Middle frontal gyrus (tissue), 1 donor: ENCODE data around the gene MAP3K20.
"Not testable (repeated sequence)": the region's sequence is repeated elsewhere in the genome, so short reads cannot be mapped to it uniquely, and the experiment has no call there.

Source experiments
- DNase-seq: peaks from one replicate; pipeline ENCODE4 v3.0.0-alpha.2; 2015; ENCODE audit warnings: low spot score; ENCODE audit errors: extremely low spot score

MAP3K20 gene

GRCh38 chr2:173122936-173123335 is 47.3 kb downstream of the MAP3K20 start:
- DNase-seq: no peak

GRCh38 chr2:173124441-173124840 is 48.8 kb downstream of the MAP3K20 start:
- DNase-seq: no peak

DNA sequence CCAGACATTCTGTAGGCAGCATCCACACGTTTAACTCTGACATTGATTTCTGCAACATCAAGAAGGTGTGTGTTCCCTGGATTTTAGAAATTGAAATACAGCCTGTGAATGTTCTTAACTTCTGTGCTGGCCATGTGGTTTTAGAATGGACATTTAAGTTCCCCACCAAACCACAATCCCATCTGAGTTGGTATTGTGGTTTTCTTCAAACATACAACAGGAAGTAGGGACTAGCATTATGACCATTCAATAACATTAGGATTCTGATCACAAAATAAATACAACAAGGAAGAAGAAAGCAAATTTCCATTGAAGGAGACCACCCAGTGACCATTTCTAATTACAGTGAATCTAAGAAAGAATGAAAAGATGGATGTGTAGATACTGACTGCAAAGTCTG is 51.2 kb downstream of the MAP3K20 start:
- no peak for DNase-seq

GRCh38 chr2:173128132-173128531 is 52.5 kb downstream of the MAP3K20 start:
- not testable (repeated sequence) for DNase-seq

DNA sequence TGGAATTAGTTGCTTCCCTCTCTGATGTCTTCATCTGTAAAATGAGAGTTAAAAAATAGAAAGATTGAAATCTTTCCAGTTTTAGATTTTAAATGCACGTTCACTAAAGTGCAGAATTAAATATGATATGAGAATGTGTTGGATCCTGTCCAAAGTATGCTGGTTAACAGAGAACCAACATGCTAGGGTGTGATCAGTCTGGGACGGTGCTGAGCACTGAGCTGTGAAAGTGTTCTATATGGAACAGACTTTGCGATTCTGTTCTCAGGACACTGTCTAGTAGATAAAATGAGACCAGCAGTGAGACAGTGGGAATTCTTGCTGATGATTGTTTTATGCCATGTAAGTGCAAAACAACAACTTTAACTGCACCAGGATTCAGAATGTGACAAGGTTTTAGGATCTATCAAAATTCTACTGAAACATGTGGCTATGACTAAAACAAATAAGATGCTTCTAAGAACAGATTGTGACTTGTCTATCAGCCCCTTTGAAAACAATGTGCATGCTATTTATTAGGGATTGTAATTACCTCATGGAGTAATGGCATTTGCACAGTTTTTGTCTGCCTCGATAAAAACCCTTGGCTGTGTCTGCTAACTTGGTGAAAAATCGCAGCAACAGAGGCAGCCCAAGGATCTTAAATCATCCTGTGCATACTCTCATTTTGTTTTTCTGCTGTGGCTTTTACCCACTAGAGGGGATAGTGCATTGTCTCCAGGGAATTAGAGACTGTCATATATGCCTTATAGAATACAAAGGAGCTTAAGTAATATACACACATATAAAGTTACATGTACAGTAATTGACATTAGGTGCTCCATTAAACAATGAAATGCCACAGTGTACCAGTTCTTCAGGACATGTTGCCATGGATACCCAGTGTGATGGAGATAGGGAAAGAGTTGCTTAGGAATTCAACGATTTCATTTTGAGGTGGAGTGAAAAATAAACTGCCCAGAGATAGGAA is 55.1 kb downstream of the MAP3K20 start:
- no peak for DNase-seq

DNA sequence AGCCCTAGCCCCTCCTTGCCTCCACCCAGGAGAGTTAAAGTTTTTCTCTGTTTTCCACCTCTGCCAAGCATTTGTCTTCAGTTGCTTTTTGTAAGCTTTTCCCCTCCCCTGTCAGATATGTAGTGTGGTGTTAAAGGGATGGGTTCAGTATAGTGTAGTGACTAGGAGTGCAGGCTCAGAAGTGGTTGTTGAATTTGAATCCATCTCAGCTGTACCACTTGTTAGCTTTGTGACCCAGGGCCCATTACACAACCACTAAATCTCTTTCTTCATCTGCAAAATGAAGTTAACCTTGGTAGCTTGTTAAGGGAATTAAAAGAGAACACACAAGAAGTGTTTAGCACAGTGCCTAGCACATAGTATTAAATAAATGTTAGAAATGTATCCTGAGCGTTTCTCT is 56.9 kb downstream of the MAP3K20 start:
- no peak for DNase-seq

- DNase-seq: no peak
Measured at GRCh38 chr2:173134703-173135102, 59.1 kb downstream of the MAP3K20 start.

GRCh38 chr2:173136067-173136466 is 60.4 kb downstream of the MAP3K20 start:
- no peak for DNase-seq

GRCh38 chr2:173136599-173136998 is 61.0 kb downstream of the MAP3K20 start:
- no peak for DNase-seq

GRCh38 chr2:173137610-173138009 is 62.0 kb downstream of the MAP3K20 start:
- no peak for DNase-seq

GRCh38 chr2:173138962-173139361 is 63.3 kb downstream of the MAP3K20 start:
- no peak for DNase-seq

- DNase-seq: no peak
Measured at GRCh38 chr2:173141666-173142065, 66.0 kb downstream of the MAP3K20 start.

DNA sequence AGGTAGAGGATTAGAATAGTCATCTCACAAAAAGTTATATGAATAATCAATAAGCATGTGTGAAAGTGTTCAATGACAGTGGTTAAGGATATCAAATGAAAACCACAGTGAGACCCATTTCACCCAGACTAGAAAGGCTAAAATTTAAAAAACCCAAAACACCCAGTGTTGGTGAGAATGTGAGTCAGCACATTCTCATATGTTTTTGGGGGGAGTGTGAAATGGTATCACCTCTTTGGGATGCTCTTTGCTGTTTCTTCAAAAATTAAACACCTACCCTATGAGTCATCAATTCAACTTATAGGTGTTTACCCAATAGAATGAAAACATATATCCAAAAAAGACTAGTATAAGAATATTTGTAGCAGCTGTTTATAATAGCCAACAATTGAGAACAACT is 69.8 kb downstream of the MAP3K20 start:
- DNase-seq: no peak

- no peak for DNase-seq
Measured at GRCh38 chr2:173146590-173146989, 70.9 kb downstream of the MAP3K20 start.

GRCh38 chr2:173148520-173148919 is 72.9 kb downstream of the MAP3K20 start:
- DNase-seq: no peak

DNA sequence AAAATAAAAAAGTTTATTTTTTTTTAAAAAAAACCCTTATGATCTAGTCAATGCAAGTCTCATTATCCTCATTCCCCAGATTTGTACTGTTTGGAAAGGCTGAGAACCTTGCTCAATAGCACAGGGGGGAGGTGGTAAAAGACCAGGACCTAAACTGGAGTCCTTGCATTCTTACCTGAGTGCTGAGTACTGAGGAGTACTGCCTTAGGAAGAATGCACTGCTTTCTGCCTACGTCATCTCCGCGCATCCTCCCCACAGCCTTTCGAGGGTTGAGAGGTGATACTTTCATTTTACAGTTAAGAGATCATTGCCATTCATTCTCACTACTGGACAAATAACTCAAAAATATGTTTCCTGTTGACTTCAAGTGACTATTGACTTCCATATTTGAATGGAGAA is 73.8 kb downstream of the MAP3K20 start:
- no peak for DNase-seq

GRCh38 chr2:173150087-173150486 is 74.4 kb downstream of the MAP3K20 start:
- no peak for DNase-seq

- no peak for DNase-seq
Measured at GRCh38 chr2:173150963-173151362, 75.3 kb downstream of the MAP3K20 start.

GRCh38 chr2:173151671-173152401 is 76.2 kb downstream of the MAP3K20 start:
- no peak for DNase-seq

DNA sequence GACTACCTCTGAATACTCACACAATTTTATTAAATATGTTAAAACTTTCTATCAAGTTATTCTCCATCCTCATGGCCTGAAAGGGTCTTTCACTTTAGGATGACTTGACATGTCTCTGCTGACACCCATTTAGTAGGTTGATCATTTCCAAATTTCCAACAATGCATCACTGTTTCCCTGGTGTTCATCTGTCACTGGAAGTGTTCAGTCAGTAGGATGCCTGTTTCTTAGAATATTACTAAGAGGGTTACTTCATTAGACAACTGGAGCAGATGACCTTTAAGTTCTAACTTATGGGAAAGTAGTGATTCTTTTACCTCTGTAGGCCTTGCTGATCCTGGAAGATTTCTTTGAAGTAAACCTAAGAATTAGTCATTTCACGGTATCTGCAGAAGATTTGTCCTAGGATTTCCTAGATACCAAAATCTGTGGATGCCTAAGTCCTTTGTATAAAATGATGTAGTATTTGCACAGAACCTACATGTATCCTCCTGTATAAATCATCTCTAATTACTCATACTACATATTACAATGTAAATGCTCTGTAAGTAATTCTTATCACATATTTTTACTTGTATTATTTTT is 77.7 kb downstream of the MAP3K20 start:
- DNase-seq: no peak

DNA sequence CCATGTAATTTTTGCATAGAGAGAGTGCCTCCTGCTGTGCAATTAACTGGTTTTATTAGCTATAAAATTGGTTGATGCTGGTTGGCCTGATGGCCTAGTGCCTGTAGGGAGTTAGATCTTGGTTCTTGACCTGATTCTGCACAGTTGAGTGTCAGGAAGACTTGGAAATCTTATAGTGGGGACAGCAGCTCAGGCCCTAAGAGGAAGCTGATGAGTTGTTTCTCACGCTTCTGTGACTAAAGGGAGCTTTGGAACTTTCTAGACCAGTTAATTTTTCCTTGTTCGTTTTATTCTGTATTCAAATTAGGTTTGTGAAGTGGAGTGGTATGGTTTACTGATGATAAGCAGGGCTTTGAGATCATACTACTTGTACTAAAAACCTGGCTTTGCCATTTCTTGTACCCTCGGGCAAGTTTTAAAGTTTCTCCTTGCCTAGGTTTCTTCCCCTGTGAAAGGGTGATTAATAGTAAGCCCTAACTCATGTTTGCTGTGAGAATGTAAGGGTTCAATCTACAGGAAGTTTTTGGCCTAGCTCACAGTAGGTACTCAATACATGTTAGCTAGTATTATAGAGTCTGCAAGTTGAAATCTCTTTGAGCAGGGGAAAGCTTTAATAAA is 82.1 kb downstream of the MAP3K20 start:
- DNase-seq: no peak
